ENCODE measurements around the gene SLC25A45. TPM values are rescaled to one million over a fixed set of nuclear protein-coding genes. Genes with fewer than 3 reads are reported as not detected.

Gene SLC25A45
- total and polyA plus RNA-seq, 2 donors (not counting 1 experiment from before 2014, with no cell fraction given): 0.52 to 1.5 TPM

DNA sequence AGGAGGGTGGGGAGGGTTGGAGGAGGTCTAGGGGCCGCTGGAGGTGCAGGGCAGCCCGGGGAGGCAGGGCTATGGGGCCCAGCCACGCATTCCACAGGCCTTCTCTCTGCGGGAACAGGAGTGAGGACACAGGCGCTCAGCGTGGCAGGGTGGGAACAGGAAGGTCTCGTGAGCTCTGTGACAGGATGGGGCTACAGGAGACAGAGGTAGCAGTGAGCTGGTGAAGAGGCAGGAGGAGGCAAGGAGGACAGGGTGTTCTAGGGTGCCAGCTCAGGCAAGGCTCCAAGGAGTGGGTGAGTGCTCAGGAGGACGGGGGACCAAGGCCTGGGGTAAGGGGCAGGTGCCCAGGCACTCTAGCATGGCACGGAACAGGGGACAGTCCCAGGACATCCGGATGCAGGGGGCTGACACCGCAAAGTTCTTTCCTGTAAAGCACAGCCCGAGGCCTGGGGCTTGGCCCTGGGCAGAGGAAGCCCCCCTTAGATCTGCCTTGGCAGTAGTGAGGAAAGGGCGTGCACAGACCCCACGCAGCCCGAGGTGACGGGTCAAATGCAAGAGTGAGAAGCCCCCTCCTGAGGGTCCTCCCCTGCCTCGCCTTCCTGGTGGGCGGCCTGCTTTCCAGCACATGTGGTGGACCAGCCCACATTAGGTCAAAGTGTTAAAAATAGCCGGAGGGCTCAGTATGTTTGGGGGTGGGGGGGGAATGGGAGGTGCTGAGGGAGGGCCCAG, 35.4 kb upstream of the SLC25A45 start:
- no peaks in the 10 kb centered on the region for H3K9me3 ChIP-seq (ENCODE audit: control insufficient read depth, insufficient read depth, low read depth, low read length)
- H3K27me3 ChIP-seq (ENCODE audit: control insufficient read depth, insufficient read depth, low read length): no peaks in the 10 kb centered on the region
- peak overlapping the region; percentile 65 for H3K9ac ChIP-seq (ENCODE audit: insufficient read depth, low read length)
- H3K36me3 ChIP-seq (ENCODE audit: control insufficient read depth, insufficient read depth, low read length): peaks cover 5% of the 10 kb centered on the region
- TF ChIP-seq, protein P1, sequence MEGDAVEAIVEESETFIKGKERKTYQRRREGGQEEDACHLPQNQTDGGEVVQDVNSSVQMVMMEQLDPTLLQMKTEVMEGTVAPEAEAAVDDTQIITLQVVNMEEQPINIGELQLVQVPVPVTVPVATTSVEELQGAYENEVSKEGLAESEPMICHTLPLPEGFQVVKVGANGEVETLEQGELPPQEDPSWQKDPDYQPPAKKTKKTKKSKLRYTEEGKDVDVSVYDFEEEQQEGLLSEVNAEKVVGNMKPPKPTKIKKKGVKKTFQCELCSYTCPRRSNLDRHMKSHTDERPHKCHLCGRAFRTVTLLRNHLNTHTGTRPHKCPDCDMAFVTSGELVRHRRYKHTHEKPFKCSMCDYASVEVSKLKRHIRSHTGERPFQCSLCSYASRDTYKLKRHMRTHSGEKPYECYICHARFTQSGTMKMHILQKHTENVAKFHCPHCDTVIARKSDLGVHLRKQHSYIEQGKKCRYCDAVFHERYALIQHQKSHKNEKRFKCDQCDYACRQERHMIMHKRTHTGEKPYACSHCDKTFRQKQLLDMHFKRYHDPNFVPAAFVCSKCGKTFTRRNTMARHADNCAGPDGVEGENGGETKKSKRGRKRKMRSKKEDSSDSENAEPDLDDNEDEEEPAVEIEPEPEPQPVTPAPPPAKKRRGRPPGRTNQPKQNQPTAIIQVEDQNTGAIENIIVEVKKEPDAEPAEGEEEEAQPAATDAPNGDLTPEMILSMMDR (conservative IDR thresholded peaks at IDR 0.05 in 1 of 2, IDR thresholded peaks at IDR 0.05 in 1 of 2; ENCODE audit: low read depth in 1 of 2, low read length in 2 of 2): no peak
- TF ChIP-seq EZH2 (IDR thresholded peaks at IDR 0.05; ENCODE audit: low read length, missing control alignments): no peak
- H4K20me1 ChIP-seq (ENCODE audit: control insufficient read depth, extremely low read depth, insufficient read depth, low read length): no peaks in the 10 kb centered on the region
- H3K4me3 ChIP-seq (replicated peaks in 1 of 4; ENCODE audit: control extremely low read depth in 1 of 4, insufficient read depth in 1 of 4, low read depth in 3 of 4, low read length in 4 of 4): peak overlapping the region in 1 of 4 experiments; percentile 61
- peaks cover 39% of the 10 kb centered on the region for H3K4me1 ChIP-seq (ENCODE audit: control insufficient read depth, extremely low read depth, insufficient read depth, low read length)
- H2AFZ ChIP-seq (ENCODE audit: low read length): no peak overlapping the region
- H3K27ac ChIP-seq (ENCODE audit: insufficient read depth, low read length): peak overlapping the region; percentile 100
- peak overlapping the region; percentile 53 for H3K4me2 ChIP-seq (ENCODE audit: extremely low read depth, insufficient read depth, low read length)
- H3K79me2 ChIP-seq (ENCODE audit: control insufficient read depth, insufficient read depth, low read length): peaks cover 43% of the 10 kb centered on the region
- peak; percentile 19 to 40 for DNase-seq (ENCODE audit: low read depth in 2 of 2)

DNA sequence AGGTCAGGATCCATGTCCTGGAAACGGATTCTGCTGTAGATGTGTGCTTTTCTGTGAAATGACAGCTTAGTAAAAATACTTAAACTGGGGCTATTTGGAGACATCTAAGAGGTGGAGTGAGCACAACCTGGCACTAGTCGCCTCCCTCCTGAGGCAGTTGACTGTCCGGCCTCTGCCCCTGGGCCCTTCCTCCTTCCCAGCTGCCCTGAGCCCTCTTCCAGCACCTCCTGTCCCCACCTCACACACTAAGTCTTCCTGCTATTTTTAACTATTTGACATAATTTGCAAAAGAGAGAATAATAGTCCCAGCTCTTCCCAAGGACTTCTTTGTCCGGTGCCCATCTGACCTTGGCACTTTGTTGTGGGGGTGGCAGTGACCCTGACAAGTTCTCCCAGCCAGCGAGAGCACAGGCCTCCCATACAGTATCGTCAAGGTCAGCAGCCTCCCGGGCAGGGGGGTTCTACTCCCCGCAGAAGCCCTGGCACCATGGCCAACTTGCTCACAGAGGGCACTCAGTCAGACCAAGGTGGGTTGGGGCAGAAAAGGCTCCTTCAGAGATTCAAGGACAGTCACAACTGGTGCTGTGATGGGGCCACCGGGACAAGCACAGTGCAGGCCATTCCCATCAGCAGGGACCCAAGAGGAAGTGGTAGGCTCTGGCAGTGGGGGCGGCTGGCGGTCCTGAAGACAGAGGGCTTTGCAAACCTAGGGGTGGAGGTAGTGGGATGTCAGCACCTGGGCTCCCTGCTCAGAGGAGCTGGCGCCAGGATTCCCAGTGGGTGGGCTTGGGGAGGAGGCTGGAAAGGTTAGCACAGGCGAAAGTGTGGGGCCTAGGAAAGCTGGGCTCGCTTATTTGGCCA, 34.6 kb upstream of the SLC25A45 start:
- Histone ChIP-seq H3K27me3 (ENCODE audit: control insufficient read depth, insufficient read depth, low read length) (no peaks in the 10 kb centered on the region), H3K36me3 (ENCODE audit: control insufficient read depth, insufficient read depth, low read length) (peaks cover 5% of the 10 kb centered on the region), H3K4me1 (ENCODE audit: control insufficient read depth, extremely low read depth, insufficient read depth, low read length) (peaks cover 39% of the 10 kb centered on the region), H3K27ac (ENCODE audit: insufficient read depth, low read length) (peak overlapping the region; percentile 100), H4K20me1 (ENCODE audit: control insufficient read depth, extremely low read depth, insufficient read depth, low read length) (no peaks in the 10 kb centered on the region), H3K9ac (ENCODE audit: insufficient read depth, low read length) (peak overlapping the region; percentile 44), H3K79me2 (ENCODE audit: control insufficient read depth, insufficient read depth, low read length) (peaks cover 40% of the 10 kb centered on the region), H3K4me2 (ENCODE audit: extremely low read depth, insufficient read depth, low read length) (peak overlapping the region; percentile 55), H3K9me3 (ENCODE audit: control insufficient read depth, insufficient read depth, low read depth, low read length) (no peaks in the 10 kb centered on the region), H2AFZ (ENCODE audit: low read length) (no peak overlapping the region), H3K4me3 (replicated peaks in 1 of 4; ENCODE audit: control extremely low read depth in 1 of 4, insufficient read depth in 1 of 4, low read depth in 3 of 4, low read length in 4 of 4) (peak overlapping the region in 2 of 4 experiments; percentile 23 to 61)
- peak in 1 of 2 donors; percentile 12 for DNase-seq (ENCODE audit: low read depth in 2 of 2)
- TF ChIP-seq, protein P1 (conservative IDR thresholded peaks at IDR 0.05 in 1 of 2, IDR thresholded peaks at IDR 0.05 in 1 of 2; ENCODE audit: low read depth in 1 of 2, low read length in 2 of 2): no peak
- TF ChIP-seq EZH2 (IDR thresholded peaks at IDR 0.05; ENCODE audit: low read length, missing control alignments): no peak

- H3K9ac ChIP-seq (ENCODE audit: insufficient read depth, low read length): peak overlapping the region; percentile 44
- peaks cover 35% of the 10 kb centered on the region for H3K79me2 ChIP-seq (ENCODE audit: control insufficient read depth, insufficient read depth, low read length)
- no peak overlapping the region for H2AFZ ChIP-seq (ENCODE audit: low read length)
- peaks cover 7% of the 10 kb centered on the region for H3K36me3 ChIP-seq (ENCODE audit: control insufficient read depth, insufficient read depth, low read length)
- H3K27ac ChIP-seq (ENCODE audit: insufficient read depth, low read length): peak overlapping the region; percentile 100
- H3K27me3 ChIP-seq (ENCODE audit: control insufficient read depth, insufficient read depth, low read length): no peaks in the 10 kb centered on the region
- H3K4me1 ChIP-seq (ENCODE audit: control insufficient read depth, extremely low read depth, insufficient read depth, low read length): peaks cover 37% of the 10 kb centered on the region
- peak overlapping the region in 3 of 4 experiments; percentile 6 to 61 (median 28) for H3K4me3 ChIP-seq (replicated peaks in 1 of 4; ENCODE audit: control extremely low read depth in 1 of 4, insufficient read depth in 1 of 4, low read depth in 3 of 4, low read length in 4 of 4)
- peak overlapping the region; percentile 85 for H3K4me2 ChIP-seq (ENCODE audit: extremely low read depth, insufficient read depth, low read length)
- H3K9me3 ChIP-seq (ENCODE audit: control insufficient read depth, insufficient read depth, low read depth, low read length): no peaks in the 10 kb centered on the region
- TF ChIP-seq, protein P1 (conservative IDR thresholded peaks at IDR 0.05 in 1 of 2, IDR thresholded peaks at IDR 0.05 in 1 of 2; ENCODE audit: low read depth in 1 of 2, low read length in 2 of 2): peak; percentile 82 to 89
- no peak for TF ChIP-seq EZH2 (IDR thresholded peaks at IDR 0.05; ENCODE audit: low read length, missing control alignments)
- peak; percentile 63 to 74 for DNase-seq (ENCODE audit: low read depth in 2 of 2)
- no peaks in the 10 kb centered on the region for H4K20me1 ChIP-seq (ENCODE audit: control insufficient read depth, extremely low read depth, insufficient read depth, low read length)
These were observed 33.9 kb upstream of the SLC25A45 start for GRCh38 chr11:65416341-65416824.
